HG03196 (cell line): ENCODE measurements around the gene MAP4K2.

Source experiments
- ATAC-seq: cut with Tn5 transposase; IDR thresholded peaks from one replicate; pipeline ENCODE4 v1.9.1; 2021; ENCODE audit not compliant: unreplicated experiment

The MAP4K2 gene

DNA sequence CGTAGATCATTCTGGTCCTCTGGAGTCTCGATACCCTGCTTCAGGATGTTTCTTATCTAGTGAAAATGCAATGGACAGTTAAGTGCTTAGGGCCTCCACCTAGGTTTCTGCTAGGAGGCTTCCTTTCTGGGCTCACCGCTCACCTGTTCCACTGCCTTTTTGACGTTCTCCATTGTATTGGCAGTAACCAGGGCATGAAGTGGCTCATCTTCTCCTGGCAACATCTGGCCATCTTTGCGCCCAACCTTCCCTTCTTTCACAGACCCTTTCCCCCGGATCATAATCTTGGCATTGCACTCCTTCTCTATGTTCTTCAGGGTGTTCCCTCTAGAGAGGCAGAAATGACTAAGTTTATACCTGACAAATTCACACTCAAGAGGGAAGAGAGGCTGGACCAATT, 33.7 kb downstream of the MAP4K2 start:
- no peak for ATAC-seq

DNA sequence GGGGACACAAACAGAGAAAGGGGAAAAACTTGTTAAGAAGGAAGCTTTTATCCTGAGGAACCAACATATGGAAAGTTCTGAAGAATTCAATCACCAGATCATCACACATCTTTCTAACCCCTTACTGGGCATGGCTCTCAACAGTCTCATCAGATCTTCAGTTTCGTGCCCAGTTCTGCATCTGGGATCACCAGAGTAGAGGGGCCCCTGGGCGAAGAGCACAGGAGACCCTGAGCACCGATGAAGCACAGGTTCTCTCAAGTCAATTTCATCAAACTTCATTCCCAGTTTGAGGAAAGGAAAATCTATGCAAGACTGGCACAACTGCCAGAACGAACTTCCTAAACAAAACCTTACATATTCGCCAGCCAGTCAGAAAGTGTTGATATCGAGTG, 34.7 kb downstream of the MAP4K2 start:
- ATAC-seq: no peak

DNA sequence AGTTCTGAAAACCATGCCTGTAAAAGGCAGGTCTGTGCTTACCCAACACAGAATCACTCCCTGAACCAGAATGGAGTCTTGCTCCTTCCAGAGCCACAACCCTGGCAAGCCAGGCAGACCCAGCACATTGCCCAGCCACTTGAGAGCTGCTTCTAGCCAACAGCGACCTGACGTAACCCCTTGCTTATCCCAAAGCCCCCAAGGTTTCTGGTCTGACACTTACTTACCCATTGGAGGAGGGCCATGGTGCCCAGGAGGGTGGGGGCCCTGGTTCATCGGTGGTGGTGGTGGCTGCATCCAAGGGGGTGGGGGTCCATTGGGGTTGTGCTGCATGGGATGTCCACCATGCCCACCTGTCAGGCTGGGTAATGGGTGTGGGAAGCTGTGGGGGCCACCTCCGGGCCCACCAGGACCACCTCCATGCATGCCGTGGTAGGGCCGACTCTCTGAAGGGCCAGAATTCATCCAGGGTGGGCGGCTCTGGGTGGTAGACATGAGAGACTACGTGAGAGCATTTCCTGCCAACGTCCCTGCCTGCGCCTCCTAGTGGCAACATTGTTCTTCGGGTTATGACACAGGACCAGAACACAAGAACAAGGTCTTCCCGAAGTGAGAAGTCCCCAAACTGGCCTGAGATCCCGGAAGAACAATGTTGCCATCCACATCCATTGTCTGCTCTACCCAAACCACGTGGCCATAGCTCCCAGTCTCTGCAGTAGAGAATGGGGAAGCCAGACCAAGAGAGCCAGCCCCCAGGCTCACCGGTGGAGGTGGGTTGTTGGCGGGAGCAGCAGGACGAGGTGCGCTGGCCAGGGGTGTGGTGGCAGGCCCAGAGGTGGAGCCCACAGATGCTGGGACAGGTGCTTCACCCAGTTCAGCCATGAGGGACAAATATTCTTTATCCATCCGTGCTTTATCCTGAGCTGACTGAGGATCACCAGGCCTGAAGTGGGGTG, 35.4 kb downstream of the MAP4K2 start:
- ATAC-seq: no peak

- no peak for ATAC-seq
Observed at GRCh38 chr11:64766881-64767280, 36.1 kb downstream of the MAP4K2 start.

- ATAC-seq: no peak
Observed at GRCh38 chr11:64765851-64766665, 37.0 kb downstream of the MAP4K2 start.

DNA sequence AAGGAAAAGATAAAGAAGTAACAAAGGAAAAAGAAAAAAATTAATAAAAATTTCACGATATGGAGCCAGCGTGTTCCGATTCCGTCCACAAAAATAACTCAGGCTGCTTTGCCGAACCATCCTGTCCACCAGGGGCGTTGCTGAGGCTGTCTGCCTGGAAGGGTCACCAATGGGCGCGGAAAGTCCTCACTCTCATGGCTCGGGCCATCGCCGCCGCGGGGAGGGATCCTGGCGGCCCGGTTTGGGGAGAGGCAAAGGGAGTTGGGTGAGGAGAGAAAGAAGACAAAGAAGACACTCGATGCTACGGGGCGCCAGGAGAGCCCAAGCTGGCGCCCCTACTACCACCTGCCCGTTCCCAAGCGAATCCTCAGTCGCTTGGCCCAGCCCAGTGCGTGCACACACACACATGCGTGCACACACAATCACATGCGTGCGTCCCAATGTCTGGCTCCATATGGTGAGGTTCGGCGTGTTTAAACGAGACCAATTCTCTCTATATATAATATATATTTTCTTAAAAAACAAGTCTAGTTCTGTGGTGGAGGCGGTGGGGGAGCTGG, 37.6 kb downstream of the MAP4K2 start:
- no peak for ATAC-seq

- ATAC-seq: no peak
Observed at GRCh38 chr11:64764753-64765152, 38.3 kb downstream of the MAP4K2 start.

GRCh38 chr11:64764040-64764611, 38.9 kb downstream of the MAP4K2 start:
- no peak for ATAC-seq

GRCh38 chr11:64763526-64764039, 39.4 kb downstream of the MAP4K2 start:
- no peak for ATAC-seq

- no peak for ATAC-seq
Observed at GRCh38 chr11:64762674-64763525, 40.1 kb downstream of the MAP4K2 start.

- no peak for ATAC-seq
Observed at GRCh38 chr11:64762277-64762673, 40.7 kb downstream of the MAP4K2 start.

DNA sequence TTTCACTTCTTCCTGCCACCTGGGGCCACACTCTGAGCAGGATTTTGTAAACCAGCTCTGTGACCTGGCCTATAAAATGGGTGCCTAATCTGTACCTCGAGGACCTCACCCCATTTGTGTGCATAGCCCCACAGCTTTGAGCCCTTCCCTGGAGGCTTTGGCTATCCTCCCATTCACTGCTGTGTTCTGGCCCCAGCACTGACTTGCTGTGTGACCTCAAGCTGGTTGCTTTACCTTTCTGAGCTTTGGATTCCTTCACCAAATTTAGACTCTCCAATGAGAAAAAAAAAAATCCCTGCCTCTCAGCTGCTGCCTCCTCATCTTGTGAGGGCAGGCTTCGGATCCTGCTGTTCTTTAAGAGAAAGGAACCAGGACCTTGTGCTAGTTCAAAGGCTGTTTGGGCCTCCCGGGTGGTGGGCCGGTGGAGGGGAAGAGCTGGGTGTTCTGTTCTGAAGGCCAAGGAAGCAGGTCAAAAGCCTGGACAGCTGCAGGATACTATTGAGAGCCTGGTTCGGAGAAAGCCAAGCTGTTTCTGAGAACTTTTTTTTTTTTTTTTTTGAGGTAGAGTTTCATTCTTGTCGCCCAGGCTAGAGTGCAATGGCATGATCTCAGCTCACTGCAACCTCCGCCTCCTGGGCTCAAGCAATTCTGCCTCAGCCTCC, 42.1 kb downstream of the MAP4K2 start:
- no peak for ATAC-seq

GRCh38 chr11:64759722-64760719, 43.0 kb downstream of the MAP4K2 start, which contains the start of gene PYGM:
Gene PYGM (minus strand): TSS chr11:64759974. CDS start chr11:64759898, 76 bp downstream.
- ATAC-seq: no peak

- no peak for ATAC-seq
Observed at GRCh38 chr11:64759131-64759721, 43.8 kb downstream of the MAP4K2 start.

- ATAC-seq: no peak
Observed at GRCh38 chr11:64758330-64759079, 44.5 kb downstream of the MAP4K2 start.

GRCh38 chr11:64757549-64758329, 45.3 kb downstream of the MAP4K2 start:
- ATAC-seq: no peak
